ENCODE data around the gene OPRD1. TPM values are rescaled to one million over a fixed set of nuclear protein-coding genes. Genes with fewer than 3 reads are reported as not detected.

Gene OPRD1
- polyA plus RNA-seq, 1 experiment: not detected

DNA sequence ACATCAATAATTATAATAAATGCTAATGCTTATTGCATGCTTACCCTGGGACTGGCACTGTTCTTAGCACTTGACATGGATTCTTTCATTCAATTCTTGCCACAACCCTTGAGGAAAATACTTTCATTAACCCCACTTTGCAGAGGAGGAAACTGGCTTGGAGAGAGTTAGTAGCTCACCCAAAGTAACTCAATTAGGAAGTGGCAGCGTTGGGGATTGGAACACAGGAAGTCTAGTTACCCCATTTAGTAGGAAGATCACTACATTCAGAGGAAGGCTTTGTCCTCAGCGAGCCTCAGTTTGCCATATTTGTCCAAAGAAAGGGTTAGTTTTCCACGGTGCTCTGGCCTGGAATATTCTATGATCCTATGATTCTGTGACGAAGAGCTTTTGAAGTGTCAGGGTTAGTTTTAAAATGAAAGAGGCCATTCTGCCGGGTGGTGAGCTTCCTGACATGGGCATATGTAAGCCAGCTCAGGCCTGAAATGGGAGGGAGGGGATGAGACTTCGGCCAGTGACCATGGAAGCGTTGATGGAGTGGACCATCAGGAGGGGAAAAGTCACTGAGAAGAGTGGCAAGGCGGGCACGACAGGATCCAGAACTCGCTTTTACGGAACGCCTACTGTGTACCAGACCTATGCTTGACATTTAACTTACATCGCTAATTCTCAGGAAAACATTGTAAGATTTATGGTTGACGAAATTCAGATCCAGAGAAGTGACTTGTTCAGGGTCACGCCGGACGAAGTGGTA lies 74.2 kb downstream of the OPRD1 start:
- DNase-seq (ENCODE audit: low read depth): no peak
- CTCF ChIA-PET: interaction anchor here (0.8 to 1.2 kb wide), 3 partner anchors 9 to 147 kb away, joined by 3 to 4 read pairs (median 3); no protein-coding TSS in a partner anchor

DNA sequence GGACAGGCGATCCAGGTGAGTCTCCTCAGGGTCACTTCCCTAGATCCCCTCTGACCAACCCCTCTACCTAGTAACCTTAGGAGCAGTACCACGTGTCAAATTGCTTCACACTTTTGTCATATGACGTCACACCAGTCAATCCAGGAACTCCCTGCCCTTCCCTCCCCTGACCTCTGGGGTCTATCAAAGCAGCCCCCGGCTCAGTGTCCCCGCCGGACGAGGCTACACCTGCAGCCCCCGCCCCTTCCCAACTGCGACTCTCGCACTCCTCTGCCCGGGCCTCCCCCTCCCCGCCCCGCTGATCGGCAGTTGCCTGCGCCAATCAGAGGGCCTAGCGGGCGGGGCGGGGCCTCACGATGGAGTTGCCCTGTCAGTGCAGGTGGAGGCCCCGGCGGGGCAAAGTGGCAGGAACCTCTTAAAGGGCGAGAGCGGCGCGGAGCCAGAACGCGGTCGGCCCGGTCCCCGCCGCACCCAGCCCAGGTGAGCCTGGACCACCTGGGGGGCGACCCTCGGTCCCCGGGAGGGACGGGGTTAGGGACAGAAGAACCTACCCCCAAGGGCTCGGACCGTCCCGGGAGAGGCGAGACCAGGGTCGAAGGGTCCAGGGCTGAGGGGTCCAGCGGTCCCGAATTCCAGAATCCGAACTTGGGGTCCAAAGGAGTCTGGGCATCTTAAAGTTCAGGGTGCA lies 74.9 kb downstream of the OPRD1 start:
- DNase-seq (ENCODE audit: low read depth): no peak
- POLR2A ChIA-PET: no interaction called here
- CTCF ChIA-PET: interaction anchor here (0.8 to 14.8 kb wide), 6 partner anchors 10 to 316 kb away, joined by 3 to 152 read pairs (median 4); no protein-coding TSS in a partner anchor
- Histone ChIP-seq H3K36me3 (ENCODE audit: control insufficient read depth, insufficient read depth, low read length) (no peaks in the 10 kb centered on the region), H3K27me3 (ENCODE audit: control insufficient read depth, insufficient read depth, low read length) (no peaks in the 10 kb centered on the region), H3K4me3 (ENCODE audit: low read depth, low read length) (peak overlapping the region; percentile 82)
- TF ChIP-seq, protein P1, sequence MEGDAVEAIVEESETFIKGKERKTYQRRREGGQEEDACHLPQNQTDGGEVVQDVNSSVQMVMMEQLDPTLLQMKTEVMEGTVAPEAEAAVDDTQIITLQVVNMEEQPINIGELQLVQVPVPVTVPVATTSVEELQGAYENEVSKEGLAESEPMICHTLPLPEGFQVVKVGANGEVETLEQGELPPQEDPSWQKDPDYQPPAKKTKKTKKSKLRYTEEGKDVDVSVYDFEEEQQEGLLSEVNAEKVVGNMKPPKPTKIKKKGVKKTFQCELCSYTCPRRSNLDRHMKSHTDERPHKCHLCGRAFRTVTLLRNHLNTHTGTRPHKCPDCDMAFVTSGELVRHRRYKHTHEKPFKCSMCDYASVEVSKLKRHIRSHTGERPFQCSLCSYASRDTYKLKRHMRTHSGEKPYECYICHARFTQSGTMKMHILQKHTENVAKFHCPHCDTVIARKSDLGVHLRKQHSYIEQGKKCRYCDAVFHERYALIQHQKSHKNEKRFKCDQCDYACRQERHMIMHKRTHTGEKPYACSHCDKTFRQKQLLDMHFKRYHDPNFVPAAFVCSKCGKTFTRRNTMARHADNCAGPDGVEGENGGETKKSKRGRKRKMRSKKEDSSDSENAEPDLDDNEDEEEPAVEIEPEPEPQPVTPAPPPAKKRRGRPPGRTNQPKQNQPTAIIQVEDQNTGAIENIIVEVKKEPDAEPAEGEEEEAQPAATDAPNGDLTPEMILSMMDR (IDR thresholded peaks at IDR 0.05; ENCODE audit: insufficient read depth, low read depth, low read length): no peak

More for the DNA sequence above, 74.2 kb downstream of the OPRD1 start:
- Histone ChIP-seq H3K36me3 (ENCODE audit: control insufficient read depth, insufficient read depth, low read length) (no peaks in the 10 kb centered on the region), H3K4me3 (ENCODE audit: low read depth, low read length) (no peak overlapping the region), H3K27me3 (ENCODE audit: control insufficient read depth, insufficient read depth, low read length) (no peaks in the 10 kb centered on the region)
- TF ChIP-seq, protein P1 (IDR thresholded peaks at IDR 0.05; ENCODE audit: insufficient read depth, low read depth, low read length): no peak
- POLR2A ChIA-PET: no interaction called here

DNA sequence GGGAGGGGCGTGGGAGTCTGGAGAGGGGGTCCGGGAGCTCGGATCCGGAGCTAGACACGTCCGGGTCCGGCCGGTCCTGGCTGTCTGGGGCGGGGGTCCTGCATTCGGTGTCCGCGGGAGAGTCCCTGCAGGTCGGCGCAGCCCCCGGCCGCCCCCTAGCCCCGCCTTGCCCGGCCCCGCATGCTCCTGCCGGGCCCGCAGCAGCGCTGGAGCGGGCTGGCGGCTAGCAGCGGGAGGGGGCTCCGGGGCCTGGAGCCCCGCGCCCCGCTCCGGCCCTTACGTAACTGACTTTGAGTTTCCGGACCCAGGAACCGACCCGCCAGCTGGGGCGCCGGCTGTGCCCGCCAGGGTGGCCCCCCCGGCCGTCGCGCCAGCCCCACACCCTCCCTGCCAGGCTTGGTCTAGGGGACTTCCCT lies 75.5 kb downstream of the OPRD1 start:
- TF ChIP-seq, protein P1 (IDR thresholded peaks at IDR 0.05; ENCODE audit: insufficient read depth, low read depth, low read length): no peak
- DNase-seq (ENCODE audit: low read depth): no peak
- ChIA-PET CTCF (interaction anchor here (0.9 to 14.8 kb wide), 6 partner anchors 10 to 316 kb away, joined by 3 to 152 read pairs (median 5); no protein-coding TSS in a partner anchor), POLR2A (interaction anchor here (0.6 to 0.7 kb wide), 2 partner anchors 72 to 245 kb away, joined by 3 read pairs; partner anchors contain the start of gene TAF12)
- H3K4me3 ChIP-seq (ENCODE audit: low read depth, low read length): peak overlapping the region; percentile 82
- H3K27me3 ChIP-seq (ENCODE audit: control insufficient read depth, insufficient read depth, low read length): no peaks in the 10 kb centered on the region
- H3K36me3 ChIP-seq (ENCODE audit: control insufficient read depth, insufficient read depth, low read length): no peaks in the 10 kb centered on the region

DNA sequence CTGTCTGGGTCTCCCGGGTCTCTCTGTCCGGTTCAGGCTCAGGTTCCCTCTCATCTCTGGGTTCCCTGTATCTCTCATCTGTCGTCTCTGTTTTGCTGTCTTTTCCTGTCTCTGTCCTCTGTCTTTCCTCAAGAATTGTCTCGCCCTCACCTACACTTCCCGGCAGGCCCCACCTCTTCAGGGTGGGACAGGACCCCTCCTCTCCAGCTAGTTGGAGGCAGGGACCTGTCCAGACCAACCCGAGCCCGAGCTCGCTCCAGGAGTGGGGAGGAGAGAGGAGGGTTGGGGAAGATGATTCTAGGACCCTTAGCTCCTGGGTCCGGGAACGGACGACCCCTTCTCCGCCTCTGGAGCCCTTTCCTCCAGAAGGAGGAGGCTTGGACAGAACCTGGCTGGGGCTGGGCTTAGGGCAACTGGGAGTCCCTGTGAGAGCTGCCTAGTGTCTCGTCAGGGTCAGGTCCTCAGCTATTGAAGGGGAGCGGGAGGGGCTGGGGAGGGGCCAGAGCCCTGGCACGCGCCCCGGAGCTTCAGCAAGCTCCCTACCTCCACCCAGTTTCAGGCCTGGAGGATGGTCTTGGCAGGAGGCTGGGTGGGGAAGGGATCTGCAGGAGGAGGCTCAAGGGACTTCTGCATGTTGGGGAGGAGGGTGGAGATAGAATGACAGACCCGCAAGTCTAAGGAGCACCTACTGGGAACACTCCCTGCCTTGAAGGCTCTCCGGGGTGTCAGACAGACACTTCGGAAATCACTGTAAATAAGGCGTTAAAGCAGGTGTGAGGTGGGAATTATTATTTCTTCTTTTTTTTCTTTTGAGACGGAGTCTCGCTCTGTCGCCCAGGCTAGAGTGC lies 76.1 kb downstream of the OPRD1 start:
- TF ChIP-seq, protein P1 (IDR thresholded peaks at IDR 0.05; ENCODE audit: insufficient read depth, low read depth, low read length): no peak
- POLR2A ChIA-PET: interaction anchor here (0.6 to 0.7 kb wide), 2 partner anchors 73 to 245 kb away, joined by 3 read pairs; partner anchors contain the start of gene TAF12
- no peak for DNase-seq (ENCODE audit: low read depth)
- H3K36me3 ChIP-seq (ENCODE audit: control insufficient read depth, insufficient read depth, low read length): no peaks in the 10 kb centered on the region
- peak overlapping the region; percentile 82 for H3K4me3 ChIP-seq (ENCODE audit: low read depth, low read length)
- CTCF ChIA-PET: interaction anchor here (0.9 to 14.8 kb wide), 6 partner anchors 11 to 315 kb away, joined by 3 to 152 read pairs (median 5); no protein-coding TSS in a partner anchor
- H3K27me3 ChIP-seq (ENCODE audit: control insufficient read depth, insufficient read depth, low read length): no peaks in the 10 kb centered on the region
